H9 (cell line): ENCODE measurements around the gene IFT81. TPM values are rescaled to one million over a fixed set of nuclear protein-coding genes. Genes with fewer than 3 reads are reported as not detected.
A peak's percentile ranks its signal among the peaks of the same experiment; 100 is the strongest.

ENCODE experiments used
- DNase-seq: peaks from one replicate; pipeline ENCODE4 v3.0.0-alpha.2; 2017
- H2AFZ ChIP-seq: one replicate; pipeline ENCODE4 v1.6.1; 2013; ENCODE audit warnings: mild to moderate bottlenecking, low read length, control low read depth, moderate library complexity
- H2AK5ac ChIP-seq: 2 replicates; pipeline ENCODE4 v1.6.1; 2013; ENCODE audit warnings: low read length, control low read depth, mixed read lengths; ENCODE audit not compliant: insufficient read length
- H2BK120ac ChIP-seq: one replicate; pipeline ENCODE4 v1.6.1; 2013; ENCODE audit warnings: low read depth, mild to moderate bottlenecking, low read length, control low read depth, inconsistent platforms; ENCODE audit not compliant: poor library complexity, severe bottlenecking
- H2BK12ac ChIP-seq: 2 replicates; pipeline ENCODE4 v1.6.1; 2013; ENCODE audit warnings: low read length, control low read depth, mixed read lengths, low read depth; ENCODE audit not compliant: insufficient read length
- H2BK15ac ChIP-seq: 2 replicates; pipeline ENCODE4 v1.6.1; 2013; ENCODE audit warnings: low read depth, low read length, control low read depth
- H2BK20ac ChIP-seq: one replicate; pipeline ENCODE4 v1.6.1; 2013; ENCODE audit warnings: low read depth, mild to moderate bottlenecking, low read length, control low read depth, inconsistent platforms; ENCODE audit not compliant: poor library complexity, severe bottlenecking
- H2BK5ac ChIP-seq: 2 replicates; pipeline ENCODE4 v1.6.1; 2013; ENCODE audit warnings: low read length, control low read depth, mixed read lengths; ENCODE audit not compliant: insufficient read length
- H3K14ac ChIP-seq: 2 replicates; pipeline ENCODE4 v1.6.1; 2013; ENCODE audit warnings: low read length, control low read depth; ENCODE audit not compliant: insufficient read depth
- H3K18ac ChIP-seq: 2 replicates; pipeline ENCODE4 v1.6.1; 2013; ENCODE audit warnings: low read depth, mild to moderate bottlenecking, mixed read lengths, low read length, control low read depth; ENCODE audit not compliant: insufficient read length
- H3K23ac ChIP-seq: 2 replicates; pipeline ENCODE4 v1.6.1; 2013; ENCODE audit warnings: low read length, control low read depth, mixed read lengths, low read depth; ENCODE audit not compliant: insufficient read length
- H3K23me2 ChIP-seq: 2 replicates; pipeline ENCODE4 v1.6.1; 2013; ENCODE audit warnings: low read depth, mild to moderate bottlenecking, mixed read lengths, low read length, control low read depth; ENCODE audit not compliant: insufficient read length, poor library complexity, severe bottlenecking
- H3K27ac ChIP-seq: 2 replicates; pipeline ENCODE4 v1.5.1; 2013; ENCODE audit warnings: low read length, control low read depth, mixed read lengths, low read depth; ENCODE audit not compliant: insufficient read length
- H3K27me3 ChIP-seq: 2 replicates; pipeline ENCODE4 v1.6.1; 2013; ENCODE audit warnings: low read length, control low read depth, inconsistent platforms; ENCODE audit not compliant: insufficient read depth
- H3K4ac ChIP-seq: 2 replicates; pipeline ENCODE4 v1.6.1; 2013; ENCODE audit warnings: low read depth, mild to moderate bottlenecking, control low read depth, inconsistent platforms, low read length, moderate library complexity
- H3K4me1 ChIP-seq: 2 replicates; pipeline ENCODE4 v1.6.1; 2013; ENCODE audit warnings: low read length, control low read depth, inconsistent platforms; ENCODE audit not compliant: insufficient read depth
- H3K4me2 ChIP-seq: 2 replicates; pipeline ENCODE4 v1.6.1; 2013; ENCODE audit warnings: low read length, control low read depth, mixed read lengths; ENCODE audit not compliant: insufficient read length, insufficient read depth
- H3K56ac ChIP-seq: 2 replicates; pipeline ENCODE4 v1.6.1; 2013; ENCODE audit warnings: low read depth, mild to moderate bottlenecking, mixed read lengths, low read length, control low read depth; ENCODE audit not compliant: insufficient read length
- H3K79me1 ChIP-seq: 2 replicates; pipeline ENCODE4 v1.6.1; 2013; ENCODE audit warnings: low read depth, mild to moderate bottlenecking, moderate library complexity, low read length, control low read depth, inconsistent platforms; ENCODE audit not compliant: insufficient read depth, poor library complexity, severe bottlenecking
- H3K79me2 ChIP-seq: 2 replicates; pipeline ENCODE4 v1.6.1; 2013; ENCODE audit warnings: low read length, control low read depth, inconsistent platforms; ENCODE audit not compliant: insufficient read depth
- H3K9ac ChIP-seq: 2 replicates; pipeline ENCODE4 v1.6.1; 2013; ENCODE audit warnings: low read length, control low read depth, mixed read lengths; ENCODE audit not compliant: insufficient read length; ENCODE audit errors: extremely low read depth
- H3K9me3 ChIP-seq: one replicate; pipeline ENCODE4 v1.6.1; 2013; ENCODE audit warnings: low read depth, low read length, inconsistent platforms; ENCODE audit not compliant: control insufficient read depth
- H3T11ph ChIP-seq: one replicate; pipeline ENCODE4 v1.6.1; 2013; ENCODE audit warnings: mild to moderate bottlenecking, low read length, control low read depth, inconsistent platforms
- H4K20me1 ChIP-seq: one replicate; pipeline ENCODE4 v1.6.1; 2013; ENCODE audit not compliant: control insufficient read depth, insufficient read length, insufficient read depth
- H4K5ac ChIP-seq: 2 replicates; pipeline ENCODE4 v1.6.1; 2013; ENCODE audit warnings: low read depth, mild to moderate bottlenecking, mixed read lengths, low read length, control low read depth; ENCODE audit not compliant: insufficient read length
- H4K8ac ChIP-seq: replicated peaks from 2 replicates; pipeline ENCODE4 v1.6.1; 2013; ENCODE audit warnings: low read length, control low read depth, mixed read lengths, low read depth; ENCODE audit not compliant: insufficient read length
- H4K91ac ChIP-seq: 2 replicates; pipeline ENCODE4 v1.6.1; 2013; ENCODE audit warnings: low read depth, mild to moderate bottlenecking, moderate library complexity, mixed read lengths, low read length, control low read depth; ENCODE audit not compliant: insufficient read length
- H3K27ac Mint-ChIP-seq, 3 experiments: 2 replicates in 2 of 3; 3 replicates in 1 of 3; pipeline ENCODE4 v1.8.0; 2020 to 2021; ENCODE audit warnings: mixed read lengths in 3 of 3, mild to moderate bottlenecking in 1 of 3, moderate library complexity in 1 of 3
- H3K27me3 Mint-ChIP-seq: 2 replicates; pipeline ENCODE4 v1.8.0; 2021; ENCODE audit warnings: low read depth, mild to moderate bottlenecking, moderate library complexity, mixed read lengths
- H3K36me3 Mint-ChIP-seq, 3 experiments: 2 replicates in 2 of 3; 3 replicates in 1 of 3; pipeline ENCODE4 v1.8.0; 2020 to 2021; ENCODE audit warnings: low read depth in 3 of 3, mixed read lengths in 3 of 3; ENCODE audit not compliant: insufficient read depth in 1 of 3
- H3K4me1 Mint-ChIP-seq, 2 experiments: 2 replicates each; pipeline ENCODE4 v1.8.0; 2020; ENCODE audit warnings: mixed read lengths in 2 of 2
- H3K4me3 Mint-ChIP-seq, 2 experiments: 2 replicates in 1 of 2; 3 replicates in 1 of 2; pipeline ENCODE4 v1.8.0; 2020 to 2021; ENCODE audit warnings: mild to moderate bottlenecking in 2 of 2, mixed read lengths in 2 of 2, moderate library complexity in 1 of 2
- H3K9me3 Mint-ChIP-seq, 2 experiments: 2 replicates in 1 of 2; 3 replicates in 1 of 2; pipeline ENCODE4 v1.8.0; 2020; ENCODE audit warnings: mild to moderate bottlenecking in 2 of 2, mixed read lengths in 2 of 2, moderate library complexity in 1 of 2
- CTCF ChIP-seq: fragments of 200-600 bp; sonication (generic); conservative IDR thresholded peaks from 3 replicates; pipeline ENCODE4 v1.8.0; 2021; ENCODE audit warnings: antibody characterized with exemption, mild to moderate bottlenecking
- WGBS: extraction: QIAGEN DNeasy Blood & Tissue Kit; methylation state at CpG from one replicate; pipeline ENCODE4 v1.1.7; 2013; ENCODE audit warnings: missing lambda C conversion rate, low lambda C conversion rate, mixed read lengths; ENCODE audit not compliant: insufficient read length; ENCODE audit errors: extremely low coverage; 5-methylcytosine and 5-hydroxymethylcytosine counted together
- total RNA-seq: library from RNA; stranded (reverse); gene quantifications from 2 replicates; pipeline ENCODE4 v1.2.1, GENCODE V29; 2021

The IFT81 gene
- total RNA-seq, 1 experiment from 2014 or later = 9.3 TPM

GRCh38 chr12:110109837-110110535, 14.2 kb upstream of the IFT81 start:
- DNase-seq = no peak
- H3K4me3 Mint-ChIP-seq = no peak overlapping the region
- no peak overlapping the region for H2BK120ac ChIP-seq
- no peak overlapping the region for H2BK20ac ChIP-seq
- peak overlapping the region in 1 of 3 experiments; percentile 16; a peak in 1 of 7 replicates for H3K27ac Mint-ChIP-seq
- peaks cover 2% of the 10 kb centered on the region; the same call in 1 of the 2 replicates for H3K4me1 ChIP-seq
- no peak overlapping the region for H3K9ac ChIP-seq
- H3K4me2 ChIP-seq = no peak overlapping the region
- peak overlapping the region; percentile 28 for H4K5ac ChIP-seq
- no peak overlapping the region for H2AK5ac ChIP-seq
- H3K14ac ChIP-seq = no peak overlapping the region
- no peaks in the 10 kb centered on the region for H3K79me1 ChIP-seq
- no peak overlapping the region for H3K27ac ChIP-seq
- no peak for TF ChIP-seq CTCF
- no peak overlapping the region for H3T11ph ChIP-seq
- no peak overlapping the region for H4K8ac ChIP-seq
- no peaks in the 10 kb centered on the region; a peak in 1 of 5 replicates for H3K9me3 Mint-ChIP-seq
- no peak overlapping the region for H2BK5ac ChIP-seq
- no peak overlapping the region for H4K91ac ChIP-seq
- H3K27me3 ChIP-seq = no peaks in the 10 kb centered on the region
- no peak overlapping the region for H3K18ac ChIP-seq
- WGBS = no CpG with 5 or more reads among the region's 2 CpGs
- no peak overlapping the region for H2BK15ac ChIP-seq
- no peaks in the 10 kb centered on the region for H3K79me2 ChIP-seq
- H2BK12ac ChIP-seq = no peak overlapping the region
- no peaks in the 10 kb centered on the region for H3K9me3 ChIP-seq
- no peaks in the 10 kb centered on the region; a peak in 1 of 7 replicates for H3K36me3 Mint-ChIP-seq
- H4K20me1 ChIP-seq = no peaks in the 10 kb centered on the region
- no peak overlapping the region for H3K23ac ChIP-seq
- no peaks in the 10 kb centered on the region for H3K23me2 ChIP-seq
- no peaks in the 10 kb centered on the region; the same call in 1 of the 2 replicates for H3K27me3 Mint-ChIP-seq
- no peak overlapping the region for H3K56ac ChIP-seq
- H2AFZ ChIP-seq = no peak overlapping the region
- H3K4me1 Mint-ChIP-seq = peaks cover 17 to 20% of the 10 kb centered on the region in 2 experiments
- no peak overlapping the region for H3K4ac ChIP-seq
